Measurements from ENCODE around the gene CAMK1D. TPM values are rescaled to one million over a fixed set of nuclear protein-coding genes. Genes with fewer than 3 reads are reported as not detected.

The CAMK1D gene
- total and polyA plus RNA-seq, 2 of the 8 experiments (the other 6 are each of a cell fraction or from before 2014, with no cell fraction given), result 3.5 to 10.6 TPM

DNA sequence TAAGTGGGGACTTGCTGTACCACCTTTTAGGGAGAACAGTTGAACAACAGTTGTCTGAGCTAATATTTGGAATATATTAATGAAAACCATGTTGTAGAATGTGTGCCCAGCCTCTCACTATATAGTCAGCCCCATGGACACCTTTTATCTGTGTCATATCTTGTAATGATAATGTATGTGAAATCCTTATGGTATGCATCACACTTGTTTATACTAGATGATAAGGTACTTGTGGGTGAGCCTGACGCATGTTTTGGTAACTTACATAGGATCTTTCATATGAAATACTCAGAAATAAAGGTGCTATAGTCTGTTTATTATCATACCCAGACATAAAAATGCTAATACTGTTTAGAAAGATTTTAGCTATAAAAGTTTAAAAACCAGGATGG is 32.8 kb downstream of the CAMK1D start:
- Histone ChIP-seq H3K56ac (replicated peaks; ENCODE audit: insufficient read length, low read depth, low read length) (no peak overlapping the region), H4K8ac (ENCODE audit: extremely low read depth, insufficient read depth, low read length) (no peak overlapping the region), H3K18ac (ENCODE audit: extremely low read depth, low read length) (no peak overlapping the region), H2BK12ac (ENCODE audit: low read depth, low read length) (no peak overlapping the region), H3K4me1 (replicated peaks in 1 of 4; ENCODE audit: control insufficient read depth in 3 of 4, insufficient read depth in 4 of 4, low read length in 3 of 4) (no peaks in the 10 kb centered on the region), H3K23ac (ENCODE audit: insufficient read length) (no peak overlapping the region), H2BK15ac (ENCODE audit: low read length) (no peak overlapping the region), H3K79me1 (ENCODE audit: low read depth, low read length) (no peaks in the 10 kb centered on the region; the same call in 1 of the 2 replicates), H3K23me2 (ENCODE audit: low read depth, low read length) (no peaks in the 10 kb centered on the region), H4K5ac (ENCODE audit: insufficient read length, low read depth, low read length) (no peak overlapping the region), H3K14ac (ENCODE audit: insufficient read length) (no peak overlapping the region), H3K9me3 (ENCODE audit: insufficient read depth in 2 of 2, low read depth in 1 of 2, low read length in 1 of 2) (no peaks in the 10 kb centered on the region), H2BK20ac (ENCODE audit: low read length) (no peak overlapping the region), H3K4me3 (ENCODE audit: extremely low read depth in 1 of 4, insufficient read depth in 2 of 4, low read depth in 3 of 4, low read length in 4 of 4) (no peak overlapping the region), H3K4me2 (ENCODE audit: insufficient read depth in 1 of 2, low read depth in 2 of 2, low read length in 2 of 2) (no peak overlapping the region), H3K36me3 (ENCODE audit: control insufficient read depth in 2 of 4, insufficient read depth in 4 of 4, low read length in 3 of 4) (no peaks in the 10 kb centered on the region; a peak in 1 of 8 replicates), H4K91ac (replicated peaks; ENCODE audit: insufficient read length, low read length) (no peak overlapping the region), H2AFZ (ENCODE audit: low read length) (no peak overlapping the region), H3K4ac (replicated peaks; ENCODE audit: insufficient read length, low read depth, low read length) (no peak overlapping the region), H4K20me1 (replicated peaks in 1 of 2; ENCODE audit: control insufficient read depth in 1 of 2, insufficient read depth in 2 of 2, low read length in 2 of 2) (no peaks in the 10 kb centered on the region), H3K79me2 (ENCODE audit: control insufficient read depth in 1 of 2, insufficient read depth in 2 of 2, low read length in 2 of 2) (no peaks in the 10 kb centered on the region), H3K9ac (replicated peaks in 1 of 4; ENCODE audit: extremely low read depth in 1 of 4, low read depth in 3 of 4, low read length in 3 of 4) (no peak overlapping the region), H2BK5ac (ENCODE audit: low read depth, low read length) (no peak overlapping the region), H2BK120ac (replicated peaks; ENCODE audit: low read depth, low read length) (no peak overlapping the region), H3K27me3 (replicated peaks in 1 of 4; ENCODE audit: control insufficient read depth in 3 of 4, extremely low read depth in 1 of 4, insufficient read depth in 3 of 4, low read length in 3 of 4) (no peaks in the 10 kb centered on the region), H2AK5ac (ENCODE audit: low read depth, low read length) (no peak overlapping the region), H3K27ac (ENCODE audit: low read depth, low read length) (no peak overlapping the region)
- ChIA-PET POLR2A (ENCODE audit: partially characterized antibody) (interaction anchor here (1.3 kb wide), 1 partner anchor 19 kb away, joined by 3 read pairs; no protein-coding TSS in a partner anchor), CTCF (ENCODE audit: partially characterized antibody) (interaction anchor here (0.9 to 1.4 kb wide), 3 partner anchors 28 to 274 kb away, joined by 3 to 4 read pairs (median 4); no protein-coding TSS in a partner anchor)
- WGBS, 2 experiments (ENCODE audit: extremely low coverage in 1 of 2, insufficient coverage in 1 of 2, insufficient read length in 1 of 2, insufficient replicate concordance in 2 of 2, low coverage in 1 of 2, low lambda C conversion rate in 2 of 2, missing lambda C conversion rate in 1 of 2), result 83% methylated on average over 1 of the region's 1 CpG; no CpG with 5 or more reads in 1 of the 2 experiments
- DNase-seq (ENCODE audit: low read depth in 1 of 2, low spot score in 2 of 2) (no peak), FAIRE-seq (no peak)
- TF ChIP-seq BACH1 (IDR thresholded peaks at IDR 0.05; ENCODE audit: low read length) (no peak), KDM1A (IDR thresholded peaks at IDR 0.05; ENCODE audit: borderline replicate concordance, low read length) (no peak), JUND (IDR thresholded peaks at IDR 0.05; ENCODE audit: low read length) (no peak), TCF12 (IDR thresholded peaks at IDR 0.05; ENCODE audit: low read depth, low read length) (no peak), RXRA (IDR thresholded peaks at IDR 0.05; ENCODE audit: insufficient read depth, low read depth, low read length) (no peak), SP1 (IDR thresholded peaks at IDR 0.05; ENCODE audit: low read depth, low read length) (no peak), YY1 (IDR thresholded peaks at IDR 0.05; ENCODE audit: low read depth, low read length) (no peak), GTF2F1 (IDR thresholded peaks at IDR 0.05; ENCODE audit: borderline replicate concordance, low read depth, low read length) (no peak), SAP30 (IDR thresholded peaks at IDR 0.05; ENCODE audit: insufficient read depth, insufficient replicate concordance, low read length) (no peak), ATF2 (IDR thresholded peaks at IDR 0.05; ENCODE audit: low read length) (no peak), ZNF274 (IDR thresholded peaks at IDR 0.05; ENCODE audit: borderline replicate concordance, extremely low read depth, low read length) (no peak), SP2 (IDR thresholded peaks at IDR 0.05; ENCODE audit: low read length) (no peak), EP300 (IDR thresholded peaks at IDR 0.05; ENCODE audit: borderline replicate concordance in 1 of 2, low read depth in 2 of 2, low read length in 2 of 2) (no peak)

Measured in H1 (cell line).